ENCODE measurements around the gene SURF6.

SURF6 gene

DNA sequence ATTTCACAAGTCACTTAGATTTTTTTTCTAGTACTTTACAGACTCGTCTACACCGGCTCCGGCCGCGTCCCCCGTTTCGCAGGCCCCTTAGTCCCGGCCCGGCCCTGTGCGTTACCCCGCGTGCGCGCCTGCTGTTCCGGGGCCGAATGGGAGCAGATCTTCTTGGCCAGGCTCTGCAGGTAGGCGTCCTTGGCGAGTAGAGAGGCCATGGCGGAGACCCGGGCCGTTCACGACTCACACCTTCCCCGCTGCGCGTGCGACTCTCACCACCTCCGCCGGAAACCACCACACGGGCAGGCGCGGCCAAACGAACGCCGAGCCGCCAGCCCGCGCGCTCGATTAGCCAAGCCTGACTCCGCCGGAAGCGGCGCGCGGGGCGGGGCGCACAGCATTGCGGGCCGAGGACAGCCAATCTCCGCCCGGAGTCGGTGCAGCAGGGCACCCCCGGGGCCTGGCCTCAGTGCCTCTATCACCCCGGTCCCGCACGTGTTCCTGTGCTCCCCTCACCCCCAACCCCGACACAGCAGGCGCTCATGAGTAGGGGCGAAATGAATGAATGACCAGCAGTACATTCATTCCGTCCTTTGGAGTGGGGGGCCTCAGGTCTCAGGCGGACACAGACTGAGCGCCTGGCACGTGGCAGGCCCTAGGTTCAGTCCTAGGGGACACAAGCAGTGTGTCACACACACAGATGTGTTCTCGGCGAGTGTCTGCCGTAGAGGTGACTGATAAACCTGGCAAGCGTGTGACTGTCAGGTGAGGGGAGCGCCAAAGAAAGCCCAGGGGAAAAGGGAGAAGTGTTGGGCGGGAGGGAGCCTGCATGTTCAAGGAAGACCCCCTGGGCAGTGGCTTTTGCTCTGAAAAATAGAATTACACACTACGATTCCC is at the start of gene SURF6:
Gene SURF6 (minus strand): TSS at position 265 of the 888 bp plus-strand sequence. CDS start 56 bp downstream, at position 209.
- Histone ChIP-seq H3K4me3 (IDR thresholded peaks at IDR 0.05; ENCODE audit: insufficient read depth, low read depth, low read length) (peak within 1 kb of the TSS; percentile 68), H3K27ac (peak within 1 kb of the TSS; percentile 63), H2AFZ (ENCODE audit: low read depth) (peak within 1 kb of the TSS; percentile 53), H3K79me2 (ENCODE audit: insufficient read depth, low read depth) (peaks cover 9% of the 10 kb centered on the region; the same call in 1 of the 2 replicates), H3K4me2 (peak within 1 kb of the TSS; percentile 76), H3K4me1 (ENCODE audit: low read depth, poor library complexity, severe bottlenecking) (peaks cover 10% of the 10 kb centered on the region), H3K27me3 (ENCODE audit: insufficient read depth, low read depth) (no peaks in the 10 kb centered on the region), H3K9ac (peak within 1 kb of the TSS; percentile 62; the same call in 1 of the 2 replicates), H4K20me1 (ENCODE audit: insufficient read depth) (no peaks in the 10 kb centered on the region), H3K36me3 (ENCODE audit: insufficient read depth) (no peaks in the 10 kb centered on the region)
- TF ChIP-seq, protein P1, sequence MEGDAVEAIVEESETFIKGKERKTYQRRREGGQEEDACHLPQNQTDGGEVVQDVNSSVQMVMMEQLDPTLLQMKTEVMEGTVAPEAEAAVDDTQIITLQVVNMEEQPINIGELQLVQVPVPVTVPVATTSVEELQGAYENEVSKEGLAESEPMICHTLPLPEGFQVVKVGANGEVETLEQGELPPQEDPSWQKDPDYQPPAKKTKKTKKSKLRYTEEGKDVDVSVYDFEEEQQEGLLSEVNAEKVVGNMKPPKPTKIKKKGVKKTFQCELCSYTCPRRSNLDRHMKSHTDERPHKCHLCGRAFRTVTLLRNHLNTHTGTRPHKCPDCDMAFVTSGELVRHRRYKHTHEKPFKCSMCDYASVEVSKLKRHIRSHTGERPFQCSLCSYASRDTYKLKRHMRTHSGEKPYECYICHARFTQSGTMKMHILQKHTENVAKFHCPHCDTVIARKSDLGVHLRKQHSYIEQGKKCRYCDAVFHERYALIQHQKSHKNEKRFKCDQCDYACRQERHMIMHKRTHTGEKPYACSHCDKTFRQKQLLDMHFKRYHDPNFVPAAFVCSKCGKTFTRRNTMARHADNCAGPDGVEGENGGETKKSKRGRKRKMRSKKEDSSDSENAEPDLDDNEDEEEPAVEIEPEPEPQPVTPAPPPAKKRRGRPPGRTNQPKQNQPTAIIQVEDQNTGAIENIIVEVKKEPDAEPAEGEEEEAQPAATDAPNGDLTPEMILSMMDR (conservative IDR thresholded peaks at IDR 0.05; ENCODE audit: low read depth, low read length), result no peak

- H3K79me2 ChIP-seq (ENCODE audit: insufficient read depth, low read depth), result no peaks in the 10 kb centered on the region
- no peak overlapping the region for H3K9ac ChIP-seq
- H3K27ac ChIP-seq, result no peak overlapping the region
- H3K36me3 ChIP-seq (ENCODE audit: insufficient read depth), result no peaks in the 10 kb centered on the region
- H3K4me2 ChIP-seq, result no peak overlapping the region
- H2AFZ ChIP-seq (ENCODE audit: low read depth), result no peak overlapping the region
- no peaks in the 10 kb centered on the region for H3K4me1 ChIP-seq (ENCODE audit: low read depth, poor library complexity, severe bottlenecking)
- H4K20me1 ChIP-seq (ENCODE audit: insufficient read depth), result no peaks in the 10 kb centered on the region
- TF ChIP-seq, protein P1 (conservative IDR thresholded peaks at IDR 0.05; ENCODE audit: low read depth, low read length), result no peak
- H3K4me3 ChIP-seq (IDR thresholded peaks at IDR 0.05; ENCODE audit: insufficient read depth, low read depth, low read length), result no peak overlapping the region
- H3K27me3 ChIP-seq (ENCODE audit: insufficient read depth, low read depth), result peaks cover 32% of the 10 kb centered on the region
Measured at GRCh38 chr9:133385452-133385851, 49.5 kb upstream of the SURF6 start.

GRCh38 chr9:133384736-133385321 is 48.8 kb upstream of the SURF6 start:
- no peak overlapping the region for H3K4me2 ChIP-seq
- H4K20me1 ChIP-seq (ENCODE audit: insufficient read depth), result no peaks in the 10 kb centered on the region
- H3K36me3 ChIP-seq (ENCODE audit: insufficient read depth), result no peaks in the 10 kb centered on the region
- H3K79me2 ChIP-seq (ENCODE audit: insufficient read depth, low read depth), result no peaks in the 10 kb centered on the region
- H3K27me3 ChIP-seq (ENCODE audit: insufficient read depth, low read depth), result peaks cover 26% of the 10 kb centered on the region
- TF ChIP-seq, protein P1 (conservative IDR thresholded peaks at IDR 0.05; ENCODE audit: low read depth, low read length), result no peak
- no peak overlapping the region for H3K4me3 ChIP-seq (IDR thresholded peaks at IDR 0.05; ENCODE audit: insufficient read depth, low read depth, low read length)
- no peak overlapping the region for H2AFZ ChIP-seq (ENCODE audit: low read depth)
- no peaks in the 10 kb centered on the region for H3K4me1 ChIP-seq (ENCODE audit: low read depth, poor library complexity, severe bottlenecking)
- H3K9ac ChIP-seq, result no peak overlapping the region
- no peak overlapping the region for H3K27ac ChIP-seq

GRCh38 chr9:133383438-133383837 is 47.5 kb upstream of the SURF6 start:
- H3K4me3 ChIP-seq (IDR thresholded peaks at IDR 0.05; ENCODE audit: insufficient read depth, low read depth, low read length), result no peak overlapping the region
- H2AFZ ChIP-seq (ENCODE audit: low read depth), result no peak overlapping the region
- H3K4me1 ChIP-seq (ENCODE audit: low read depth, poor library complexity, severe bottlenecking), result no peaks in the 10 kb centered on the region
- H3K79me2 ChIP-seq (ENCODE audit: insufficient read depth, low read depth), result no peaks in the 10 kb centered on the region
- no peak overlapping the region for H3K27ac ChIP-seq
- H3K27me3 ChIP-seq (ENCODE audit: insufficient read depth, low read depth), result peaks cover 12% of the 10 kb centered on the region; the same call in 1 of the 2 replicates
- no peaks in the 10 kb centered on the region for H4K20me1 ChIP-seq (ENCODE audit: insufficient read depth)
- H3K9ac ChIP-seq, result no peak overlapping the region
- H3K36me3 ChIP-seq (ENCODE audit: insufficient read depth), result no peaks in the 10 kb centered on the region
- TF ChIP-seq, protein P1 (conservative IDR thresholded peaks at IDR 0.05; ENCODE audit: low read depth, low read length), result no peak
- no peak overlapping the region for H3K4me2 ChIP-seq

Data from KMS-11 (cell line).